Body of pancreas (tissue), 4 donors: ENCODE measurements around the gene EXOC1. TPM values are rescaled to one million over a fixed set of nuclear protein-coding genes. Genes with fewer than 3 reads are reported as not detected.

Experiments used
- ATAC-seq: fragments of 150-250 bp; one replicate; pipeline ENCODE4 v1.9.1; 2016
- DNase-seq, 4 donors: peaks; one replicate each; pipeline ENCODE4 v3.0.0-alpha.2; 2019
- H3K27ac ChIP-seq, 4 donors: fragments of 200-600 bp; sonication (generic); 1 replicate in 3 of 4; 2 replicates in 1 of 4; pipeline versions ENCODE4 v1.5.1 to v1.6.1; 2016 to 2019; ENCODE audit warnings: mild to moderate bottlenecking in 1 of 4, mixed read lengths in 1 of 4, moderate library complexity in 1 of 4
- H3K27me3 ChIP-seq, 2 donors: fragments of 200-600 bp; sonication (generic); one replicate each; pipeline ENCODE4 v1.6.0; 2016; ENCODE audit warnings: mild to moderate bottlenecking in 1 of 2
- H3K36me3 ChIP-seq, 2 donors: fragments of 200-600 bp; sonication (generic); replicated peaks in 1 of 2; 2 replicates each; pipeline ENCODE4 v1.5.1; 2016; ENCODE audit warnings: low read depth in 2 of 2; ENCODE audit not compliant: insufficient read depth in 1 of 2
- H3K4me1 ChIP-seq: fragments of 200-600 bp; sonication (generic); one replicate; pipeline ENCODE4 v1.6.0; 2016
- H3K4me3 ChIP-seq, 2 donors: fragments of 200-600 bp; sonication (generic); 1 replicate in 1 of 2; 2 replicates in 1 of 2; pipeline ENCODE4 v1.5.1; 2016 to 2019
- H3K9me3 ChIP-seq, 3 donors: fragments of 200-600 bp; sonication (generic); 1 replicate in 2 of 3; 2 replicates in 1 of 3; pipeline ENCODE4 v1.5.1; 2016
- CTCF ChIP-seq, 7 experiments: fragments of 450-650 bp in 4 of 7; fragments of 200-600 bp in 3 of 7; sonication (generic) in 3 of 7; IDR thresholded peaks; one replicate each; pipeline ENCODE4 v1.5.1; 2016 to 2019; ENCODE audit warnings: antibody characterized with exemption in 7 of 7
- POLR2A ChIP-seq, 3 donors: fragments of 450-650 bp; IDR thresholded peaks; one replicate each; pipeline ENCODE4 v1.6.1; 2016; ENCODE audit warnings: antibody characterized with exemption in 3 of 3, mild to moderate bottlenecking in 2 of 3
- WGBS, 2 donors: methylation state at CpG; one replicate each; pipeline ENCODE4 v1.1.5; 2017; 5-methylcytosine and 5-hydroxymethylcytosine counted together
- intact Hi-C: fragments of 100-400 bp; cut with DNase I; formaldehyde crosslinking; loops from one replicate; pipeline ENCODE4 v1.15.1; 2023
- total RNA-seq, 2 donors: library from RNA; depleted of rRNA; stranded (reverse); fragments of >200 nt; gene quantifications; one replicate each; pipeline ENCODE4 v1.1.0, GENCODE V29; 2016

The EXOC1 gene
- total RNA-seq, 2 donors from 2014 or later: 16.9 to 37.9 TPM

- DNase-seq (no peak), ATAC-seq (no peak)
- Histone ChIP-seq H3K27me3 (no peaks in the 10 kb centered on the region), H3K4me1 (no peaks in the 10 kb centered on the region), H3K36me3 (peaks cover 0 to 10% of the 10 kb centered on the region in 2 donors), H3K4me3 (no peak overlapping the region), H3K9me3 (no peaks in the 10 kb centered on the region), H3K27ac (no peak overlapping the region)
- 96 to 97% methylated on average over 3 of the region's 3 CpGs for WGBS, 2 donors
- no peak for TF ChIP-seq POLR2A (IDR thresholded peaks at IDR 0.05)
- no peak for TF ChIP-seq CTCF (IDR thresholded peaks at IDR 0.05)
- intact Hi-C loops: no loop called here
Observed at GRCh38 chr4:55879224-55879623, 25.8 kb downstream of the EXOC1 start.

- WGBS, 2 donors: 94 to 98% methylated on average over 3 of the region's 3 CpGs
Observed at GRCh38 chr4:55880652-55881280, 27.3 kb downstream of the EXOC1 start.

GRCh38 chr4:55884093-55884850 lies 30.8 kb downstream of the EXOC1 start:
- Histone ChIP-seq H3K27ac (no peak overlapping the region), H3K27me3 (no peaks in the 10 kb centered on the region), H3K4me3 (no peak overlapping the region), H3K9me3 (no peaks in the 10 kb centered on the region), H3K36me3 (peaks cover 0 to 5% of the 10 kb centered on the region in 2 donors), H3K4me1 (no peaks in the 10 kb centered on the region)
- ATAC-seq: no peak
- DNase-seq: no peak
- TF ChIP-seq CTCF (IDR thresholded peaks at IDR 0.05) (no peak), POLR2A (IDR thresholded peaks at IDR 0.05) (no peak)
- WGBS, 2 donors: 77% methylated on average over 2 of the region's 2 CpGs
- intact Hi-C loops: no loop called here

More at GRCh38 chr4:55880652-55881280, 27.3 kb downstream of the EXOC1 start:
- no peak for ATAC-seq
- Histone ChIP-seq H3K27ac (no peak overlapping the region), H3K27me3 (no peaks in the 10 kb centered on the region), H3K4me1 (no peaks in the 10 kb centered on the region), H3K9me3 (no peaks in the 10 kb centered on the region), H3K4me3 (no peak overlapping the region), H3K36me3 (peaks cover 0 to 10% of the 10 kb centered on the region in 2 donors)
- intact Hi-C loops: no loop called here
- TF ChIP-seq CTCF (IDR thresholded peaks at IDR 0.05) (no peak), POLR2A (IDR thresholded peaks at IDR 0.05) (no peak)
- no peak for DNase-seq

GRCh38 chr4:55884851-55885219 lies 31.4 kb downstream of the EXOC1 start:
- H3K36me3 ChIP-seq: peaks cover 2 to 4% of the 10 kb centered on the region in 2 donors
- intact Hi-C loops: no loop called here
- no peak overlapping the region for H3K4me3 ChIP-seq
- 55 to 75% methylated on average over 1 of the region's 1 CpG for WGBS, 2 donors
- H3K4me1 ChIP-seq: no peaks in the 10 kb centered on the region
- ATAC-seq (no peak), DNase-seq (no peak)
- no peaks in the 10 kb centered on the region for H3K9me3 ChIP-seq
- no peaks in the 10 kb centered on the region for H3K27me3 ChIP-seq
- TF ChIP-seq POLR2A (IDR thresholded peaks at IDR 0.05): no peak
- no peak for TF ChIP-seq CTCF (IDR thresholded peaks at IDR 0.05)
- H3K27ac ChIP-seq: no peak overlapping the region
